Stimulated activated CD4-positive, alpha-beta T cell treated with anti-CD3 and anti-CD28 coated beads, Interleukin-4, amount 100 ng/mL, for 24 hours (primary cell): ENCODE results near the gene B4GAT1.

Experiments
- DNase-seq: peaks from one replicate; pipeline ENCODE4 v3.0.0-alpha.2; 2020

Gene B4GAT1

DNA sequence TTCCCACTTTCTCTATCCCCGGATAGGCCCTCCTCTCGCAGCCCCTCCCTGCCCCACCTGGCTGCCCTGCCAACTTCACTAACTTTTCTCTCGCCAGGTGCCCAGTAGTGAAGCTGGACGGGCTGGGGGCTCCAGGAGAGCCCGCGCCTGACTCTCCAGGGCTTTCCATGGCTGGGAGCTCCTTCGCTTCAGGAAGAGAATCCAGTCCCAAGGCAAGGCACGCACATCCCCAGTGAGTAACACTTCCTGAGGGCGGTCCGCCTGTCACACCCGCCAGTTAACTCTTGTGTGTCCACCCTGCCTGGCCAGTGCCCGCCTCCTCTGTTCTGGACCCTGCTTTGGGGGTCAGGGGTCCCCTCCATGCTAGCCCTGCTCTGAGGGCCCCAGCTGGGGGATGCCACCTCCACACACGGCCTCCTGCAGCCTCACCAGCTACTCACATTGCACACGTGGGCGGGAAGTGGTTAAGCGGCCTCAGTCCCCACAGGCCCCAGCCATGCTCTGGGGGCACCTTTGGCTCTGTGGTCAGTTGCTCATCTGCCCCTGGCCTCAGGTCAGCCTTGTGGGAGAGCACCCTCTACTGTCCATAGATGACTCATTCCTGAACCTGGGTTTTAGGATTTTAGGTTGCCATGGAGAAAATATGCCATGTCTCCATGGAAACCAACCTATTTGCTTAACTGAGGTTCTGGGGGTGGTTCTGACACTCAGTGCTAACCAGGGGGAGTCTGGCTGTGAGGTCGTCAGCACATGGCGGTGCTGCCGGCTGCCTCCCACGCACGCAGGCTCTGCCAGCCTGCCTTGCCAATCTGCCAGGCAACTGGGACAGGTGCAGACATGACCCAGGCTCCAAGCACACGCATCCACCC lies 11.0 kb downstream of the B4GAT1 start, which contains the start of gene RIN1:
TSS of gene RIN1 (minus strand) at position 201 of the 869 bp plus-strand sequence. CDS start at position 169, 32 bp downstream.
- DNase-seq = peak; percentile 64

DNA sequence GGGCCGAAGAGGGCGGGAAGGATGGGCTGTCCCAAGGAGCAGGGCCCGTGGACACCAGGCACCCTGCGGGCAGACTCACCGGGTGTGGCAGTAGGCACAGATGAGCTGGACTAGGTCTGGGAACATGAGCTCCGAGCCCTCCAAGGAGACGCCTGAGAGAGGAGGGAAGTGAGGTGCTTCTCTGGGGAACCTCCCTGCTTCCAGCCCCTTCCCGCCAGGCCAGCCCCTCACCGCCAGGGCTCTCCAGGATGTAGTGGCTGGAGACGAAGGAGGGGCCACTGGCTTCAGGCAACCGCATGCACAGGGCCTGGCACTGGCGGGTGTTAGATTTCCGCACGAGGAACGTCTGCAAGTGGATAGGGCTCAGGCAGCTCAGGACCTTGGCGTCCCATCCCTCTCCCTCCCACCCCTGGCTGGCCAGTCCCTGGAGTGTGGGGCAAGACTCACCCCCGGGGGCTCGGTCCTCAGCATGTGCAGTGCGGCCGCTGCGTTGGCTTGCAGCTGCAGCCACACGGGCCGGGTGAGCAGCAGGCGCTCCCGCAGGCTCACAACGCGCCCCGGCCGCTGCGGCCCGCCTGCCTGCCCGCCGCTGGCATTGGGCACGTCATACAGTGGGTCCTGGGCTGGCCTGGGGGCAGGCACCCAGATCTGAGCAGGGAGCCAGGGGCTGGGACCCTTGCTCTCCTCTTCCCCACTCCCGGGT lies 11.7 kb downstream of the B4GAT1 start:
- DNase-seq = no peak

- DNase-seq = no peak
Observed at GRCh38 chr11:66334605-66335442, 12.6 kb downstream of the B4GAT1 start.

- DNase-seq = no peak
Observed at GRCh38 chr11:66333896-66334604, 13.4 kb downstream of the B4GAT1 start.

DNA sequence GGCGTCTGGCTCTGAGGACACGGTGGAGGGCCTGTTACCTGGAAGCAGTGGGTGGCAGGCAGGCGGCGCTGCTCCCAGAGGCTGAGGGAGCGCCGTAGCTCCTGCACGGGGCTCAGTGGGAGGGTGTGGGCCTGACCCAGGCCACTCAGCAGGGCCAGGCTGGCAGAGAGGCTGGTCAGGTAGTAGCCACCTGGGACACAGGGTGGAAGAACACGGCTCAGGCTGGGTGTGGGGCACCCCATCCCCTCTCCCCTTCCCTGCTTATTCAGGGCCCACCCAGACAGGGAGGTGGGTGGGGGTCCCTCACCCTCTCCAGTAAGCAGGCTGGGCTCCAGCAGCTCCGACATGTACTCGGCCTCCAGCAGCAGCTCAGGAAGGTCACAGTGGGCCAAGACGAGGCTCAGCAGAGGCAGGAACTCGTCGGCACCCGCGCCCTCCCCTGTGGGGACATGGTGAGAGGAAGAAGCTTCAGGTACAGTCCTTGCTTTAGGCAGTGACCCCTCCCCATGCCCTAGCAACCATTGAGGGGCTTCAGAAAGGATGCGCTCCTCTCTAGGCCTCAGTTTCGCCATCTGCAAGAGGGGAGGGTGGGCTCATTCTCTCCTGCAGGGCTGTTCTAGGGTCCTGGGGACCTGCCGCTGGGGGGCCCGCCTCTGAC lies 14.1 kb downstream of the B4GAT1 start:
- DNase-seq = no peak

DNA sequence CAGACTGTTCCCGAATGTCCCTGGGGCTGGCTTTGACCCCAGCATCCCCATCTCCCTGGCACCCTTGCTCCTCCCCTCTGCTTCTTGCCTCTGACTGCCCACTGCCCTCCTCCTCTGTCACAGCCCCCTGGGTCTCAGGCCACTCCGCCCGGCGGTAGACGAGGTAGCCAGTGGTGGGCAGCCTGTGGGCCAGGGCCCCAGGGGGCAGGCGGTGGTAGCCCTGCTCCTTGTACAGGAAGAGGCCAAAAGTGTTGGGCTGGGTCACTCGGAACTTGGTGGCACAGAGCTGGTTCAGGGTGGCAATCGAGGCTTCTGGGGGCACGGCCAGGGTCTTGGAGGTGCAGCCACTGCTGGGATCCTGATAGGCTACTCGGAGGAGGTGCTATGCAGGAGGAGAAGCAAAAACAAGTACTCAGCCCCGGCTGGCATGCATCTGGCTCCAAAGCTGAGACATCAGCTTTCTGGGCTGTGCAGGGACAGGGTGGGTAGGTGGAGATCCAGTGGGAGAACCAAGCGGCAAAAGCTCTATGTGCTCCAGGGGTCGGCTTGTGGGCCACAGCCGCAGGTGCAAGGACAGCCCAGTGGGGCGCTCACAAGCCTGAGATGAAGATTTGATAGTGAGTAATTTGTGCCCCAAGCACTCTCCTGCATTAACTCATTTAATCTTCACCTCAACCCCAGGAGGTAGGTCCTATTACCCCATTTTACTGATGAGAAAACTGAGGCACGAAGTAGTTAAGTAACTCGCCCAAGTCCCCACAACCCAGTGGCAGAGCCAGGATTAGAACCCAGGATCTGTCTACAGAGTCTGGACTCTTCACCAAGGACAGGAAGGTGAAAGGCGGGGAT lies 14.8 kb downstream of the B4GAT1 start:
- no peak for DNase-seq

- DNase-seq = no peak
Observed at GRCh38 chr11:66331542-66332370, 15.7 kb downstream of the B4GAT1 start.

DNA sequence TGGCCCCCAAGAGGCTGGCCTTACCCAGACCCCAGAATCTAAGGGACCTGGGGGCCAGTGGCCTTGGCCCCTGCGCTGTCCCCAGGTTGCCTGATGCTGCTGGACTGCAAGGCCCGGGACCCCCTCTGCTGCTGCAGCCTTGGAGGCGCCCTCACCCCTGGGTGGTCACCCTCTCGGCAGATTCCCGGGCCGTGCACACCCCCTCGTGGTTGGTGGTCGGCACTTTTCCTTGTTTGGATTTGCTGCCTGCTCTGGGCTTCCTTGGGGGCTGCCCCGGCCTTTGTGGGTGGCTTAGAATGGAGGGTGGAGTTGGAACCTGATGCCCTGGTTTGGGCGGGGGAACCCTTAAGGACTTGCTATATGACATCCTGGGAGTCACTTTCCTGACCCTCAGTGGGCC lies 16.5 kb downstream of the B4GAT1 start:
- no peak for DNase-seq

DNA sequence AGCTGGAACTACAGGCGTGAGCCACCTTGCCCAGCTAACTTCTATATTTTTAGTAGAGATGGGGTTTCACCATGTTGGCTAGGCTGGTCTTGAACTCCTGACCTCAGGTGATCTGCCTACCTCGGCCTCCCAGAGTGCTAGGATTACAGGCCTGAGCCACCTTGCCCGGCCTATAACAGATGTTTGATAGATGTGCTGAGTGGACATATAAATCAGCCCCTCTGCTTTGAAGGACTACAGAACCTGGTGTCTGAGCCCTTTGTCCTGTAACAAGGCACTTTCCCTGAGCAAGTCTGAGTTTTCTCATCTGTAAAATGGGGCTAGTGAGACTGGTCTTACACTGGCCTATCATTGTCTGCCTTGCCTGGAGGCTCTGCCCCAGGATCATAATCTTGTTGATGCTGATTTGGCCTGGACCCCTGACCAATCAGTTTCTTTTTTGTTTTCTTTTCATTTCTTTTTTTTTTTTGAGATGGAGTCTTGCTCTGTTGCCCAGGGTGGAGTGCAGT lies 18.2 kb downstream of the B4GAT1 start:
- no peak for DNase-seq

GRCh38 chr11:66328302-66329144 lies 18.9 kb downstream of the B4GAT1 start:
- peak; percentile 84 for DNase-seq

GRCh38 chr11:66328031-66328301 lies 19.5 kb downstream of the B4GAT1 start:
- DNase-seq = no peak

- DNase-seq = no peak
Observed at GRCh38 chr11:66327171-66328030, 20.0 kb downstream of the B4GAT1 start.

DNA sequence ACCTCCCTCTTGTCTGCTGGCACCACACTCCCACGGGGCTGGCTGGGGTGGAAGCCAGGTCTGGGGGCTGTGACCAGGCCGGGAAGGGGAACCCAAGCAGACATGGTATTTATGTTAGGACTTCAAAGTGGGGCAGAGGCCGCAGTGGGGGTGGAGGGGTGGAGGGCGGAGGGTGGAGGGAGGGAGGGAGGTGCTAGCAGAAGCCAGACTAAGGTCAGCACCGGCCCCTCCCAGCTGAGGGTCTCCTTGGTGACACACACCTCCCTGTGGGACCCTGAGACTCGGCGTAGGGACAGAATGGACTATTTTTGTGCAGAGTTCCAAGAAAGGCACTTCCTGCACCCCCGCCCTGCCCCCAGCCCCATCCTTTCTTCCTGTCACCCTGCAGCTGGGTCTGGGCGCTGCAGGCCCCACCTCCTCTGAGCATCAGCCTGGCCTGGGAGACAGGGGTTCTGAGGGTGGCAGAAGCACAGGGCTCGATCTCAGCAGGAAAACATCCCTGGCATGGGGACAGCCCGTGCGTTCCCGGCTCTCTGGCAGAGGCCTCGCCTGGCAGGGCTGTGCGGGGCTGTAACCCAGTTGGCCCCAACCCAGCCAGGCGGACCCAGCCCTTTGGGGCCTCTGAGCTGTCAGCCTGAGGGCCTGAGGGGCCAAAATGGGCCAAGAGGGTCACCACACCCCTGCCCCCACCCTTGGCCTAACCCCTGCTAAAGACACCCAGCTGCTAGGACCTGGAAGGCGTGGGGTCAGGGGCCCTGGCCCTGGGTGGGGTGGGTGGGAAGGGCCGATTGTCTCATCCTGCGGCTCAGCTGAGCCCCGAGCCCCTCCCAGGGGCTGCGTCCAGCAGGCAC lies 20.9 kb downstream of the B4GAT1 start:
- no peak for DNase-seq

DNA sequence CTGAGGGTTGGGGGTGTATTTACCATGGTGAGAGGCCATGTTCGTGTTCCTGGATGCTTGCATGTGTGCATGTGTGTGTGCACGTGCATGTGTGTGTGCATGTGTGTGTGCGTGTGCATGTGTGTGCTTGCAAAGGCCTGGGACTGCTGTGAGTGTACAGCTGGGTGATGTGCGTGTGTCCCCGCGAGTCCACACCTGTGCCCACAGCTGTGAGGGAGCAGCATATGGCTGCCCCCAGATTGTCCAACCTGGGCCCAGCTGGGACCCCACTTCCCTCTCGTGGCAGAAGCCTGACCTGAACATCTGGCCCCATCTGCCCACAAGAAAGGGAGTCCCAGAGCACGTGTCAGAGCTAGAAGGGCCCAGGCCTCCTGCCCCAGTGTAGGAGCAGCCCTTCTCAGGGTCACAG lies 22.2 kb downstream of the B4GAT1 start:
- DNase-seq = no peak

DNA sequence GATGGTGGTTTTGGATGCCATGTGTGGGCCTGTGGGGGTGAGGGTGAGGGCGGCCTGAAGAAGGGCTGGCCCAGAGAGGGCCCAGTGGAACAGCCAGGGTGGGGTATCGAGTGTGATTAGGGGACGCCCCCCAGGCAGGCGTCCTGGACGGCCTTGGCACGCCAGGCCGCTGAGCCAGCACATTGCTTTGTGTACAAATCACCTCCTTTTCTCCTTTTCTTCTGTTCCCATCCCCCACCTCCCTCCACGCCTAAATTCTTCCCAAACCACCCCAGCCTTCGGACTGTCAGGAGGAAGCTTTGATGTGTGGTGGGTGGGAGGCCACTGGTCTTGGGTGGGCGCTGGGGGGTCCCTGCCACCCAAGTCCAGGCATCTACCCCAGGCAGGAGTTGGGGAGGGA lies 22.8 kb downstream of the B4GAT1 start:
- DNase-seq = no peak

DNA sequence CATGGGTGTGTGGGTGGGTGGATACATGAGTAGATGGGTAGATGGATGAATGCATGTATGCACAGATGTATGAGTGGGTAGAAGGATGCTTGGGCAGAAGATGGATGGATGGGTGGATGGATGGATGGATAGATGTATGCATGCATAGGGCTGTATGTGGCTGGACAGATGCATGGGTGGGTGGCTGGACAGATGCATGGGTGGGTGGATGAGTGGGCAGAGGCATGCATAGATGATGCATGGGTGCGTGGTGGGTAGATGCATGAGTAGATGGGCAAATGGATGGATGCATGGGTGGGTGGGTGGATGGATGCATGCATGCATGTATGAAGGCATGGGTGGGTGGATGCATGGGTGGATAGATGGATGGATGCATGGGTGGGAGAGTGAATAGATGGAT lies 23.7 kb downstream of the B4GAT1 start:
- DNase-seq = no peak
